Keratinocyte (primary cell): ENCODE results near the gene C16orf95.

Experiments used
- CTCF ChIP-seq, 3 experiments: IDR thresholded peaks in 1 of 3; conservative IDR thresholded peaks in 1 of 3; optimal IDR thresholded peaks in 1 of 3; 2 replicates in 2 of 3; 3 replicates in 1 of 3; pipeline versions ENCODE3 to v1.5.1; 2011; ENCODE audit warnings: low read length in 3 of 3, mild to moderate bottlenecking in 3 of 3, moderate library complexity in 2 of 3, control low read depth in 1 of 3, inconsistent platforms in 1 of 3; ENCODE audit not compliant: insufficient read depth in 2 of 3; ENCODE audit errors: extremely low read depth in 1 of 3
- EZH2 ChIP-seq: IDR thresholded peaks from one replicate; pipeline ENCODE4 v1.6.1; 2012; ENCODE audit warnings: inconsistent platforms, mild to moderate bottlenecking, low read length, moderate library complexity

GRCh38 chr16:87309620-87310525 lies 7.3 kb downstream of the C16orf95 start:
- TF ChIP-seq CTCF (optimal IDR thresholded peaks at IDR 0.05 in 1 of 3, IDR thresholded peaks at IDR 0.05 in 1 of 3, conservative IDR thresholded peaks at IDR 0.05 in 1 of 3; ENCODE audit: extremely low read depth in 1 of 3, insufficient read depth in 2 of 3, low read length in 3 of 3) = no peak
- TF ChIP-seq EZH2 = no peak
